ENCODE data around the gene SPINT2. TPM values are rescaled to one million over a fixed set of nuclear protein-coding genes. Genes with fewer than 3 reads are reported as not detected.

The SPINT2 gene
- total RNA-seq, 4 donors from 2014 or later: 4.7 to 46.7 (median 12.8) TPM

DNA sequence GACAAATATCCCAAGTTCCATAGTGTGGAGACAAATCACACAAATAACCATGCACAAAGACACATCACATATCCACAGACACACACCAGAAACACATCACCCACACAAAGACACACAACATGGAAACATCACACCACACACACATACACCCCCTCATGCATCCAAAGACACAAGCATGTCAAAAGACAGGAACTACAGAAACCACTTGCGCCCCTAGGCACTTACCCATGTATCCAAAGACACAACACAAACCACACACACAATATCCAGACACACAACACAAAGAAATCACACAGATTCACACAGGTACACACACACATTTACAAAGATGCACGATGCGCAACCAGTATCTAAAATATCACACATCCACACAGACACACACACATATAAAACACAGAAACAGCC, 41.3 kb upstream of the SPINT2 start:
- TF ChIP-seq, protein P1, sequence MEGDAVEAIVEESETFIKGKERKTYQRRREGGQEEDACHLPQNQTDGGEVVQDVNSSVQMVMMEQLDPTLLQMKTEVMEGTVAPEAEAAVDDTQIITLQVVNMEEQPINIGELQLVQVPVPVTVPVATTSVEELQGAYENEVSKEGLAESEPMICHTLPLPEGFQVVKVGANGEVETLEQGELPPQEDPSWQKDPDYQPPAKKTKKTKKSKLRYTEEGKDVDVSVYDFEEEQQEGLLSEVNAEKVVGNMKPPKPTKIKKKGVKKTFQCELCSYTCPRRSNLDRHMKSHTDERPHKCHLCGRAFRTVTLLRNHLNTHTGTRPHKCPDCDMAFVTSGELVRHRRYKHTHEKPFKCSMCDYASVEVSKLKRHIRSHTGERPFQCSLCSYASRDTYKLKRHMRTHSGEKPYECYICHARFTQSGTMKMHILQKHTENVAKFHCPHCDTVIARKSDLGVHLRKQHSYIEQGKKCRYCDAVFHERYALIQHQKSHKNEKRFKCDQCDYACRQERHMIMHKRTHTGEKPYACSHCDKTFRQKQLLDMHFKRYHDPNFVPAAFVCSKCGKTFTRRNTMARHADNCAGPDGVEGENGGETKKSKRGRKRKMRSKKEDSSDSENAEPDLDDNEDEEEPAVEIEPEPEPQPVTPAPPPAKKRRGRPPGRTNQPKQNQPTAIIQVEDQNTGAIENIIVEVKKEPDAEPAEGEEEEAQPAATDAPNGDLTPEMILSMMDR (IDR thresholded peaks at IDR 0.05; ENCODE audit: low read depth): no peak

GRCh38 chr19:38223617-38224013, 40.8 kb upstream of the SPINT2 start:
- TF ChIP-seq, protein P1 (IDR thresholded peaks at IDR 0.05; ENCODE audit: low read depth): no peak

DNA sequence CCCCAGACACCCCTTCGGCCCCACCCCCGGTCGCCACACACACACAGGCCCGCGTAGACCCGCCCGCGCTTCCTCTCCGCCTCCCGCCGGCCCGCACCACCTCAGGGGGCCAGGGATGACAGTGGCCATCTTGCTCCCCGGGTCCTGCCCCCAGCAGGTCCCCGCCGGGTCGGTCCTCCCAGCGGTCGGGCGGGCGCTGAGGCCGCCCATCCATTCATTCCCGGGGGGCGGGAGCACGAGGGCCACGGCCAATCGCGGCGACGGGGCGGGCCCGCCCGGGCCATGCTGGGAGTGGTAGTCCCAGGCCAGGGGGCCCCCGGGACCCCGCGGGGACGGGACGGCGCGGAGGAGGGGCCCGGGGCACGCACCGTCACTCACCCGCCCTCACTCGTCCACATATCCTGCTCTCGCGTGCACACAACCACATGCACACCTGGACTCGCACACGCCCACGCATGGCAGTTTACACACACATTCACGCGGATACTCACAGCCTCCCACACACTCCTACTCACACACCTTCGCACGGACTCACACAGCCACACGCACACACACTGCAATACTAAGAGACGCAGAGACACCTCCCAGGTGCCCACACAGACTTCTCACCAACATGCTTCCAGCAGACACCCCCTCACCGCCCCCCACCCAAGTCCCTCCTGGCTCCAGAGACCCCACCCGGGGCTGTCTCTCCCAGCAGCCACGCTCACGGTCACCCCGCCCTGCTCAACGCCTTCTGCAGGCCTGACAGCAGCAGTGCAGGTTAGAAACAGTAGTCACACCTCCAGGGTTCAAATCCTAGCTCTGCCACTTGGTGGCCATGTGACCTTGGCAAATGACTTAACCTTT, 40.1 kb upstream of the SPINT2 start, which contains the start of gene DPF1:
TSS of gene DPF1 (minus strand) at position 209 of the 849 bp plus-strand sequence. CDS start at position 129, 80 bp downstream.
- TF ChIP-seq, protein P1 (IDR thresholded peaks at IDR 0.05; ENCODE audit: low read depth): no peak

GRCh38 chr19:38227287-38228004, 36.9 kb upstream of the SPINT2 start:
- TF ChIP-seq, protein P1 (IDR thresholded peaks at IDR 0.05; ENCODE audit: low read depth): no peak

GRCh38 chr19:38228005-38228377, 36.4 kb upstream of the SPINT2 start:
- TF ChIP-seq, protein P1 (IDR thresholded peaks at IDR 0.05; ENCODE audit: low read depth): no peak

GRCh38 chr19:38228491-38229439, 35.6 kb upstream of the SPINT2 start:
- TF ChIP-seq, protein P1 (IDR thresholded peaks at IDR 0.05; ENCODE audit: low read depth): no peak
